ENCODE results near the gene VPS35L.

VPS35L gene

GRCh38 chr16:19691161-19691711, 135.7 kb downstream of the VPS35L start:
- no peak for DNase-seq (ENCODE audit: low read depth in 2 of 2)

GRCh38 chr16:19694989-19695388, 139.5 kb downstream of the VPS35L start:
- DNase-seq (ENCODE audit: low read depth in 2 of 2) = no peak

- peak; percentile 32 to 38 for DNase-seq (ENCODE audit: low read depth in 2 of 2)
Observed at GRCh38 chr16:19696328-19696727, 140.8 kb downstream of the VPS35L start.

GRCh38 chr16:19696961-19697360, 141.5 kb downstream of the VPS35L start:
- no peak for DNase-seq (ENCODE audit: low read depth in 2 of 2)

- DNase-seq (ENCODE audit: low read depth in 2 of 2) = no peak
Observed at GRCh38 chr16:19697756-19698318, 142.3 kb downstream of the VPS35L start.

GRCh38 chr16:19698480-19699465, 143.3 kb downstream of the VPS35L start:
- no peak for DNase-seq (ENCODE audit: low read depth in 2 of 2)

GRCh38 chr16:19699472-19699871, 144.0 kb downstream of the VPS35L start:
- no peak for DNase-seq (ENCODE audit: low read depth in 2 of 2)

GRCh38 chr16:19700319-19700781, 144.8 kb downstream of the VPS35L start:
- no peak for DNase-seq (ENCODE audit: low read depth in 2 of 2)

- DNase-seq (ENCODE audit: low read depth in 2 of 2) = no peak
Observed at GRCh38 chr16:19701091-19701490, 145.6 kb downstream of the VPS35L start.

- DNase-seq (ENCODE audit: low read depth in 2 of 2) = no peak
Observed at GRCh38 chr16:19703172-19703889, 147.8 kb downstream of the VPS35L start.

GRCh38 chr16:19704321-19705145, 149.0 kb downstream of the VPS35L start:
- no peak for DNase-seq (ENCODE audit: low read depth in 2 of 2)

GRCh38 chr16:19705146-19705501, 149.6 kb downstream of the VPS35L start:
- DNase-seq (ENCODE audit: low read depth in 2 of 2) = no peak

- no peak for DNase-seq (ENCODE audit: low read depth in 2 of 2)
Observed at GRCh38 chr16:19705843-19706242, 150.3 kb downstream of the VPS35L start.

- no peak for DNase-seq (ENCODE audit: low read depth in 2 of 2)
Observed at GRCh38 chr16:19706846-19707245, 151.3 kb downstream of the VPS35L start.

GRCh38 chr16:19707569-19708295, 152.2 kb downstream of the VPS35L start:
- DNase-seq (ENCODE audit: low read depth in 2 of 2) = no peak

- DNase-seq (ENCODE audit: low read depth in 2 of 2) = no peak
Observed at GRCh38 chr16:19708296-19709205, 153.0 kb downstream of the VPS35L start.

GRCh38 chr16:19709381-19710136, 154.1 kb downstream of the VPS35L start:
- DNase-seq (ENCODE audit: low read depth in 2 of 2) = no peak

- no peak for DNase-seq (ENCODE audit: low read depth in 2 of 2)
Observed at GRCh38 chr16:19710191-19710908, 154.8 kb downstream of the VPS35L start.
